Activated CD8-positive, alpha-beta T cell treated with anti-CD3 and anti-CD28 coated beads for 36 hours (primary cell): ENCODE data around the gene CISTR. TPM values are rescaled to one million over a fixed set of nuclear protein-coding genes. Genes with fewer than 3 reads are reported as not detected.

ENCODE experiments used
- ATAC-seq: fragments of 200-7000 bp; cut with Tn5 transposase; one replicate; pipeline ENCODE4 v1.10.0; 2021; ENCODE audit warnings: mild to moderate bottlenecking, moderate library complexity
- CTCF ChIA-PET: fragments of 350-600 bp; sonication (Branson Sonifier 250); formaldehyde crosslinking; loops from one replicate; lab custom pipeline; 2021; ENCODE audit warnings: antibody characterized with exemption; lab: Charles Lee
- POLR2A ChIA-PET: fragments of 350-600 bp; sonication (Branson Sonifier 250); formaldehyde crosslinking; loops from one replicate; lab custom pipeline; 2021; ENCODE audit warnings: antibody characterized with exemption; lab: Charles Lee
- DNase-seq: peaks from one replicate; pipeline ENCODE4 v3.0.0-alpha.2; 2020
- H3K27ac Mint-ChIP-seq: one replicate; pipeline ENCODE4 v1.8.0; 2021; ENCODE audit warnings: mild to moderate bottlenecking, mixed read lengths
- H3K27me3 Mint-ChIP-seq: one replicate; pipeline ENCODE4 v1.8.0; 2021; ENCODE audit warnings: mixed read lengths
- H3K36me3 Mint-ChIP-seq: one replicate; pipeline ENCODE4 v1.8.0; 2021; ENCODE audit warnings: low read depth, mixed read lengths
- H3K4me1 Mint-ChIP-seq: one replicate; pipeline ENCODE4 v1.8.0; 2021; ENCODE audit warnings: low read depth, mixed read lengths
- H3K4me3 Mint-ChIP-seq: one replicate; pipeline ENCODE4 v1.8.0; 2021; ENCODE audit warnings: mild to moderate bottlenecking, moderate library complexity, mixed read lengths
- H3K9me3 Mint-ChIP-seq: one replicate; pipeline ENCODE4 v1.8.0; 2021; ENCODE audit warnings: mixed read lengths
- CTCF ChIP-seq: fragments of 200-600 bp; IDR thresholded peaks from one replicate; pipeline ENCODE4 v1.8.0; 2022; ENCODE audit warnings: antibody characterized with exemption, mild to moderate bottlenecking
- intact Hi-C: fragments of 100-400 bp; cut with micrococcal nuclease; formaldehyde crosslinking; loops from one replicate; pipeline ENCODE4 v1.10.0; 2022
- total RNA-seq, 2 experiments: library from RNA; stranded (reverse); gene quantifications; one replicate each; pipeline ENCODE4 v1.2.3, GENCODE V29; 2021

Gene CISTR
- total RNA-seq, 2 experiments from 2014 or later = not detected

- DNase-seq = no peak
- POLR2A ChIA-PET = interaction anchor here (1.0 to 1.8 kb wide), 3 partner anchors 36 to 58 kb away, joined by 3 to 4 read pairs (median 4); no protein-coding TSS in a partner anchor
- H3K27me3 Mint-ChIP-seq = peaks cover 26% of the 10 kb centered on the region
- no peaks in the 10 kb centered on the region for H3K36me3 Mint-ChIP-seq
- peaks cover 16% of the 10 kb centered on the region for H3K4me1 Mint-ChIP-seq
- ATAC-seq = no peak
- H3K4me3 Mint-ChIP-seq = no peak overlapping the region
- intact Hi-C loops = loop anchor here (10.0 kb wide), 1 partner anchor 200 kb away; no protein-coding TSS in a partner anchor
- no peaks in the 10 kb centered on the region for H3K9me3 Mint-ChIP-seq
- no peak overlapping the region for H3K27ac Mint-ChIP-seq
- CTCF ChIA-PET = interaction anchor here (1.2 to 10.2 kb wide), 11 partner anchors 10 to 236 kb away, joined by 3 to 418 read pairs (median 40); partner anchors contain the start of genes CALCOCO1 and CISTR
- no peak for TF ChIP-seq CTCF
Measured at GRCh38 chr12:53744751-53745150, 7.0 kb downstream of the CISTR start.

- Mint-ChIP-seq H3K4me1 (peaks cover 21% of the 10 kb centered on the region), H3K27ac (no peak overlapping the region), H3K36me3 (no peaks in the 10 kb centered on the region), H3K9me3 (no peaks in the 10 kb centered on the region), H3K27me3 (peaks cover 32% of the 10 kb centered on the region), H3K4me3 (no peak overlapping the region)
- ChIA-PET CTCF (interaction anchor here (0.6 to 10.2 kb wide), 21 partner anchors 11 to 524 kb away, joined by 3 to 418 read pairs (median 5); partner anchors contain the start of genes CALCOCO1 and CISTR), POLR2A (interaction anchor here (1.0 to 2.5 kb wide), 4 partner anchors 17 to 47 kb away, joined by 3 to 12 read pairs (median 4); partner anchors contain the start of gene CALCOCO1)
- DNase-seq (no peak), ATAC-seq (no peak)
- no peak for TF ChIP-seq CTCF
- intact Hi-C loops = loop anchor here (10.0 kb wide), 1 partner anchor 199 kb away; no protein-coding TSS in a partner anchor
Measured at GRCh38 chr12:53744130-53744441, 7.7 kb downstream of the CISTR start.

GRCh38 chr12:53743266-53744129, 8.3 kb downstream of the CISTR start:
- POLR2A ChIA-PET = interaction anchor here (1.0 to 2.5 kb wide), 4 partner anchors 16 to 46 kb away, joined by 3 to 12 read pairs (median 4); partner anchors contain the start of gene CALCOCO1
- peak overlapping the region; percentile 31 for H3K4me3 Mint-ChIP-seq
- H3K27ac Mint-ChIP-seq = no peak overlapping the region

GRCh38 chr12:53740130-53740491, 11.7 kb downstream of the CISTR start:
- DNase-seq (no peak), ATAC-seq (no peak)
- TF ChIP-seq CTCF = no peak
- Mint-ChIP-seq H3K4me3 (no peak overlapping the region), H3K27ac (no peak overlapping the region), H3K9me3 (no peaks in the 10 kb centered on the region), H3K36me3 (no peaks in the 10 kb centered on the region), H3K27me3 (peaks cover 48% of the 10 kb centered on the region), H3K4me1 (peaks cover 15% of the 10 kb centered on the region)
- POLR2A ChIA-PET = interaction anchor here (5.4 kb wide), 1 partner anchor 12 kb away, joined by 40 read pairs; the partner anchor contains the start of gene CALCOCO1
- intact Hi-C loops = loop anchor here (10.0 kb wide), 1 partner anchor 195 kb away; no protein-coding TSS in a partner anchor
- CTCF ChIA-PET = interaction anchor here (2.3 to 10.2 kb wide), 4 partner anchors 11 to 48 kb away, joined by 10 to 418 read pairs (median 198); partner anchors contain the start of gene CALCOCO1

More at GRCh38 chr12:53743266-53744129, 8.3 kb downstream of the CISTR start:
- no peaks in the 10 kb centered on the region for H3K36me3 Mint-ChIP-seq
- intact Hi-C loops = loop anchor here (10.0 kb wide), 1 partner anchor 199 kb away; no protein-coding TSS in a partner anchor
- CTCF ChIA-PET = interaction anchor here (0.6 to 10.2 kb wide), 27 partner anchors 11 to 524 kb away, joined by 3 to 418 read pairs (median 4); partner anchors contain the start of genes ATP5MC2, CALCOCO1 and CISTR
- ATAC-seq (peak; percentile 75), DNase-seq (peak; percentile 59)
- peaks cover 26% of the 10 kb centered on the region for H3K4me1 Mint-ChIP-seq
- H3K9me3 Mint-ChIP-seq = no peaks in the 10 kb centered on the region
- peak; percentile 94 for TF ChIP-seq CTCF
- peaks cover 36% of the 10 kb centered on the region for H3K27me3 Mint-ChIP-seq
